Neuron (in vitro differentiated cells): Measurements from ENCODE around the gene NFYA.

Source experiments
- H2AFZ ChIP-seq: one replicate; pipeline ENCODE4 v1.6.1; 2013; ENCODE audit warnings: low read depth, mild to moderate bottlenecking, inconsistent platforms, low read length, moderate library complexity
- H3K27me3 ChIP-seq: one replicate; pipeline ENCODE4 v1.6.1; 2013; ENCODE audit warnings: low read length; ENCODE audit not compliant: insufficient read depth
- H3K36me3 ChIP-seq: one replicate; pipeline ENCODE4 v1.6.1; 2013; ENCODE audit warnings: low read length; ENCODE audit not compliant: insufficient read depth
- H3K4me1 ChIP-seq: one replicate; pipeline ENCODE4 v1.6.1; 2013; ENCODE audit warnings: low read length; ENCODE audit not compliant: insufficient read depth
- H3K4me3 ChIP-seq: 2 replicates; pipeline ENCODE4 v1.5.1; 2013; ENCODE audit warnings: mild to moderate bottlenecking, low read length, moderate library complexity
- H3K9me3 ChIP-seq: one replicate; pipeline ENCODE4 v1.6.1; 2013; ENCODE audit warnings: low read length

The NFYA gene

DNA sequence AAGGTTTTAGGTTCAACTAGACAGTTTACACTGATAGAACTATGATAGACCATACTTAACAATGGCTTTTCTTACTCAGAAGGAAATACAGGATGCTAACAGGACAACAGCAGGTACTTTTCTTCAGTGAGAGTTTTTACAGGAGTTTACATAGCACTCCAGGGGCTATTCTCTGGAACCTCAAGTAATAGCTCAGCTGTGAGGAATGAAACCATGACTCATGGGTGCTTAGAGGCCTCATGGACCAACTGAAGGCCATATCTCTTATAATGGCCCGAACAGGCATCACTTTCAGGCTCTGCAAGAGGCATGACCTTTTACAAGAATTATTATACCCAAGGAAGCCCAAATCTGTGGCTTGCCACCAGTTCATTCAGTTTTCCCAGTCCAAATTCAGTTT lies 49.6 kb downstream of the NFYA start:
- Histone ChIP-seq H3K4me3 (no peak overlapping the region), H3K9me3 (no peaks in the 10 kb centered on the region), H3K4me1 (peaks cover 6% of the 10 kb centered on the region), H3K27me3 (no peaks in the 10 kb centered on the region), H2AFZ (no peak overlapping the region), H3K36me3 (no peaks in the 10 kb centered on the region)

DNA sequence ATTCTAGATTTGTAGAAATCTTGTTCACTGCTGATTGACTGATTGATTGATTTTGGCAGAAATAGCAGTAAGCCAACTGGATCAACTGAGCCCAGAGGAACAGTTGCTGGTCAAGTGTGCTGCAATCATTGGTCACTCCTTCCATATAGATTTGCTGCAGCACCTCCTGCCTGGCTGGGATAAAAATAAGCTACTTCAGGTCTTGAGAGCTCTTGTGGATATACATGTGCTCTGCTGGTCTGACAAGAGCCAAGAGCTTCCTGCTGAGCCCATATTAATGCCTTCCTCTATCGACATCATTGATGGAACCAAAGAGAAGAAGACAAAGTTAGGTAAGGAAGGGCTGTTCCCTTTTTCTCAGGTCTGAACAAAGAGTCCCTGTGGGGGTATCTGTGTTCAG lies 50.1 kb downstream of the NFYA start:
- Histone ChIP-seq H2AFZ (no peak overlapping the region), H3K4me3 (no peak overlapping the region), H3K36me3 (no peaks in the 10 kb centered on the region)

DNA sequence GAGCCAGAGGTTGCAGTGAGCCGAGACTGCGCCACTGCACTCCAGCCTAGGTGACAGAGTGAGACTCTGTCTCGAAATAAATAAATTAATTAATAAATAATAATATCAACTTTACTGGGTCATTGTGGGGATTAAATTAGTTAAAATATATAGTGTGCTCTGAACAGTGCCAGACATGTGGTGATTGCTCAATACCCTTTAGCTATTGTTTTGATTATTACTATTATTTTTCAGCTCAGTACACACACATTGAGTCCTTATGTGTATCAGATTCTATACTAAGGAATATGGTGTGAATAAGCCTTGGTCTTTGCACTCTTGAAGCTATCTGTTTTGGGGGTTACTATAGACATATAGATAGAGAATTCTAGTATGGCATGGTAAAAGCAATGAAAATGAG lies 52.5 kb downstream of the NFYA start:
- Histone ChIP-seq H3K36me3 (no peaks in the 10 kb centered on the region), H3K4me1 (no peaks in the 10 kb centered on the region), H2AFZ (no peak overlapping the region), H3K27me3 (no peaks in the 10 kb centered on the region), H3K4me3 (no peak overlapping the region), H3K9me3 (no peaks in the 10 kb centered on the region)

More for the DNA sequence above, 50.1 kb downstream of the NFYA start:
- Histone ChIP-seq H3K9me3 (no peaks in the 10 kb centered on the region), H3K4me1 (peaks cover under 1% of the 10 kb centered on the region), H3K27me3 (no peaks in the 10 kb centered on the region)

DNA sequence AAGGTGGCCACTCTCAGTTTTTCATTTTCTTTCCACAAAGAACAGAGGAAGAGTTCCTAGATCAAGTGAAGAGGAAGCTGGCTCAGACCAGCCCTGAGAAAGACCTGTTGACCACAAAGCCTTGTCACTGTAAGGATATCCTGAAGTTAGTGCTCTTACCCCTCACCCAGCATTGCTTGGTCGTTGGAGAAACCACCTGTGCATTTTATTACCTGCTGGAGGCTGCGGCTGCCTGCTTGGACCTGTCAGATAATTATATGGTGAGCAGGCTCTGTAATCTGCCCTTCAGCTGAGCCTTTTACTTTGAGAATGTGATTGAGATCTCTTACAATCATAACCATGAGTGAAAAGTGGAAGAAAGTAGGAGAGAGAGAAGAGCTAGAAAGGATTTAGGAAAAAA lies 59.5 kb downstream of the NFYA start:
- no peaks in the 10 kb centered on the region for H3K36me3 ChIP-seq
- H3K27me3 ChIP-seq = no peaks in the 10 kb centered on the region
- H3K4me3 ChIP-seq = no peak overlapping the region
- H3K9me3 ChIP-seq = no peaks in the 10 kb centered on the region
- H2AFZ ChIP-seq = no peak overlapping the region
- H3K4me1 ChIP-seq = no peaks in the 10 kb centered on the region

DNA sequence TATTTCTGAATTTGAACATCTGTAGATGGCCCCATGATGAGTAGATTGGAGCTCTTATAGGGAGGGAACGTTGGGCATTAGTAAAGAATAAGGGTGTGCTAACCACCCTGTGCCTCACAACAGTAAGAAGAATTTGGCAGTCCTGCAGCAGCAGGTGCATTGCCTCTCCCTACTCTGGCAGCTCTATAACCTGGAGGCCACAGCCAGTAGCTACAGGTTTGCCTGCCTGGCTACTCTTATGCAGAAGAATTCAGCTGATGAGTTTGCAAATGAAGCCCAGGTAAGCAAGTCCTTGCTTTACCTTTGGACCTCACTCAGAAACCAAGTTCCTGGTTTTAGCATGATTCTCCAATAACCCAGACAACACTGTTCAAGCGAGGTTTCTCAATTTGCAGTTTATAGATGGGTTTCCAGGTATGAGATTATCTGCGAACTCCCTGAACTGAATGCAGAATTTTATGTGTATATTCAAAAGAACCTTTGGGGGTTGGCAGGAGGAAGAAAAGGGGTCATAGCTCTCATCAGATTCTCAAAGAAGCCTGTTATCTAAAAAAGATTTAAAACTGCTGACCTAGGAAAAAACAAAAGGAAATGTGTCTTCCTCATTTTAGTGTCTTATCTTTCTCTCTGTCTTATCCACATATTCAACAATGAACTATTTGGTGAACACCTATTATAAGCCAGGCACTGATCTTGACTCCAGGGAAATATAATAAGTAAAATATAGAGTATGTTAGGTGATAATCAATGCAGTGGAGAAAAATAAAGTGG lies 62.5 kb downstream of the NFYA start:
- no peak overlapping the region for H2AFZ ChIP-seq
- H3K4me3 ChIP-seq = no peak overlapping the region
- no peaks in the 10 kb centered on the region for H3K9me3 ChIP-seq
- H3K36me3 ChIP-seq = no peaks in the 10 kb centered on the region
- no peaks in the 10 kb centered on the region for H3K27me3 ChIP-seq
- H3K4me1 ChIP-seq = peaks cover 8% of the 10 kb centered on the region

DNA sequence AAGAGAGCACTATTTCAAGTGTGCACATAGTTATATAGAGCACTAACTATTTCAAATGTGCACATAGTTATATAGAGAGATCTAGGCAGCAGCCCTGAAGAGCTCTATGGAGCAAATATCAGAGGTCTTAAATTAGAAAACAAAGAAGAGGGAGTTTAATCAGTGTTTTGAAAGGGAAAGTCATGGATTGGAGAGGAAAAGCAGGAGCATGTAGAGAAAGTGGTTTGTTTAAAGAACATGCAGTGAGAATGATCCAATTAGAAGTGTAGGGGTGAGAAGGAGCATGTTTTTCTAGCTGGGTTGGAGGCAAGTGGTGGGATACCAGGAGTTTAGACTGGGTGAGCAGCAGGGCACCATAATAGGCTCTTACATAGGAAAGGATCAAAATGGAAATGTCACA lies 64.1 kb downstream of the NFYA start:
- H3K9me3 ChIP-seq = no peaks in the 10 kb centered on the region
- no peaks in the 10 kb centered on the region for H3K27me3 ChIP-seq
- no peaks in the 10 kb centered on the region for H3K36me3 ChIP-seq
- H2AFZ ChIP-seq = no peak overlapping the region
- no peak overlapping the region for H3K4me3 ChIP-seq
- H3K4me1 ChIP-seq = peaks cover 11% of the 10 kb centered on the region

DNA sequence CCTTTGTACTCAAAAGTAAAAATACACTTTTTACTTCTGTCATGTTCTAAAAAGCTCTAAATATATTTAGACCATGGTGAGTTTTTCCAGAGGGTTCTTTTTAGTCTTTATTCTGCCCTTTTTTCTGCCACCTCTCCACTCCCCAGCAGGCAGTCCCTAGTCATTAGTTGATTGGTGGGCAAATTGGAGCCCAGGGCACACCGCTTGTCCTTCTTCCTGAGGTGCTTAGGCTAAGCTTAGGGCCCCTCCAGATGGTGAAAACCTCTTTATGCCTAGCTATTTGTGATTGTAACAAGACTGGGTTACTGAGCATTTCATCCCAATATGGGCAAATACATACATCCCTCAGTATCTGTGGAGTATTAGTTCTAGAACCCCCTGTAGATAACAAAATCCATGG lies 75.1 kb downstream of the NFYA start:
- Histone ChIP-seq H3K36me3 (no peaks in the 10 kb centered on the region), H3K9me3 (no peaks in the 10 kb centered on the region), H3K4me1 (no peaks in the 10 kb centered on the region), H3K4me3 (no peak overlapping the region), H2AFZ (no peak overlapping the region), H3K27me3 (no peaks in the 10 kb centered on the region)
